ENCODE measurements around the gene KRT33B.

DNA sequence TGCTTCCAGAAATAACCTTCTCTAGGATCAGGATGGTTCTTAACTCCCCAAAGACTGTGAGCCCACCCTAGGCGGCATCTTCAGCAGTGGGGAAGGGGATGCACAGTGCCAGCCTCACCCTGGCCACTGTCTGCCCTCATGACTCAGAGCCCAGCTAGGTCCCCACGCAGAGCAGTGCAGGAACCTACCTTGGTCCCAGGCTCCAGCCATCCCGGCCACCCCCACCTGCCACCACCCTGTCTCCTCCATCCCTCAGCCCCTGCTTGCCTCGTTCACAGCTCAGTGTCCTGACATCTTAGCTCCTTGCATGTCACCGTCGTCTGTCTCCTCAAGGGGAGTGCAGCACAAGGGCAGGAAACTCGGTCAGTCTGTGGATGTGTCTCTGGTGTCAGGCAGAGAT is 38.0 kb downstream of the KRT33B start:
- TF ChIP-seq POLR2A (IDR thresholded peaks at IDR 0.05) (no peak), CTCF (IDR thresholded peaks at IDR 0.05) (no peak)
